Measurements from ENCODE around the gene PTBP1. TPM values are rescaled to one million over a fixed set of nuclear protein-coding genes. Genes with fewer than 3 reads are reported as not detected.

Gene PTBP1
- total and polyA plus RNA-seq, 2 of the 13 experiments (the other 11 are each of a cell fraction or from before 2014, with no cell fraction given) = 195 to 288 TPM

GRCh38 chr19:763869-764268, 33.4 kb upstream of the PTBP1 start:
- no peak overlapping the region for H3K9ac ChIP-seq (ENCODE audit: insufficient read depth, low read depth, low read length)
- no TSS peak for BruUV-seq (replicated peaks)
- ATAC-seq (no peak), DNase-seq (ENCODE audit: low spot score) (no peak), FAIRE-seq (no peak)
- no peak overlapping the region for H2AFZ ChIP-seq (ENCODE audit: low read length)
- POLR2A ChIA-PET = no interaction called here
- no peaks in the 10 kb centered on the region for H3K9me3 ChIP-seq (ENCODE audit: low read length)
- no peak for TF ChIP-seq NFE2 (CRISPR knock-in tag; IDR thresholded peaks at IDR 0.05)
- TF ChIP-seq ZSCAN22 (CRISPR knock-in tag; IDR thresholded peaks at IDR 0.05) = peak; percentile 95
- no peaks in the 10 kb centered on the region for H3K79me2 ChIP-seq (ENCODE audit: insufficient read depth, low read length)
- H4K20me1 ChIP-seq (ENCODE audit: insufficient read depth, low read length) = no peaks in the 10 kb centered on the region
- H3K4me1 ChIP-seq (ENCODE audit: insufficient read depth, low read length) = peaks cover 15% of the 10 kb centered on the region
- no peaks in the 10 kb centered on the region for H3K27me3 ChIP-seq (ENCODE audit: control insufficient read depth in 1 of 2, insufficient read depth in 2 of 2, low read length in 2 of 2)
- no peaks in the 10 kb centered on the region for H3K36me3 ChIP-seq (replicated peaks in 1 of 2; ENCODE audit: control insufficient read depth in 1 of 2, insufficient read depth in 2 of 2, low read length in 2 of 2)
- intact Hi-C loops (cut with micrococcal nuclease; ENCODE audit: unreplicated experiment) = no loop called here
- WGBS (ENCODE audit: low lambda C conversion rate) = 82% methylated on average over 6 of the region's 6 CpGs
- H3K4me3 ChIP-seq (replicated peaks in 1 of 3; ENCODE audit: insufficient read depth in 1 of 3, low read depth in 2 of 3, low read length in 3 of 3) = no peak overlapping the region
- CTCF ChIA-PET (ENCODE audit: low intra/inter-chr PET ratio, low total read pairs) = no interaction called here
- H3K27ac ChIP-seq (ENCODE audit: extremely low read length, insufficient read depth, low read length) = no peak overlapping the region
- in situ Hi-C loops (cut with HindIII; ENCODE audit: extremely low pct_ligation_motif_present, low pct_unique_long_range_greater_than_20kb) = loop anchor here (10.0 kb wide), 2 partner anchors 91 to 221 kb away; partner anchors contain the start of genes CFD, ELANE and WDR18
- no peak overlapping the region for H3K4me2 ChIP-seq (ENCODE audit: low read depth, low read length)

- no peak overlapping the region for H3K27ac ChIP-seq (ENCODE audit: extremely low read length, insufficient read depth, low read length)
- CTCF ChIA-PET (ENCODE audit: low intra/inter-chr PET ratio, low total read pairs) = no interaction called here
Measured at GRCh38 chr19:764301-764700, 33.0 kb upstream of the PTBP1 start.

More at GRCh38 chr19:764301-764700, 33.0 kb upstream of the PTBP1 start:
- H3K36me3 ChIP-seq (replicated peaks in 1 of 2; ENCODE audit: control insufficient read depth in 1 of 2, insufficient read depth in 2 of 2, low read length in 2 of 2) = no peaks in the 10 kb centered on the region
- no peaks in the 10 kb centered on the region for H3K79me2 ChIP-seq (ENCODE audit: insufficient read depth, low read length)
- TF ChIP-seq ZKSCAN8 (CRISPR knock-in tag; IDR thresholded peaks at IDR 0.05; ENCODE audit: borderline replicate concordance) (0 out of 2 replicates have a peak, but pooled peaks have one; percentile 64), CENPX (CRISPR knock-in tag; IDR thresholded peaks at IDR 0.05) (no peak)
- no peak for DNase-seq (ENCODE audit: low spot score)
- H2AFZ ChIP-seq (ENCODE audit: low read length) = no peak overlapping the region
- in situ Hi-C loops (cut with HindIII; ENCODE audit: extremely low pct_ligation_motif_present, low pct_unique_long_range_greater_than_20kb) = loop anchor here (10.0 kb wide), 2 partner anchors 90 to 220 kb away; partner anchors contain the start of genes CFD, ELANE and WDR18
- no peaks in the 10 kb centered on the region for H4K20me1 ChIP-seq (ENCODE audit: insufficient read depth, low read length)
- no peaks in the 10 kb centered on the region for H3K27me3 ChIP-seq (ENCODE audit: control insufficient read depth in 1 of 2, insufficient read depth in 2 of 2, low read length in 2 of 2)
- H3K9ac ChIP-seq (ENCODE audit: insufficient read depth, low read depth, low read length) = no peak overlapping the region
- no peak overlapping the region for H3K4me3 ChIP-seq (replicated peaks in 1 of 3; ENCODE audit: insufficient read depth in 1 of 3, low read depth in 2 of 3, low read length in 3 of 3)
- 92% methylated on average over 5 of the region's 12 CpGs for WGBS (ENCODE audit: low lambda C conversion rate)
- no peak for ATAC-seq
- BruUV-seq (replicated peaks) = no TSS peak
- FAIRE-seq = no peak
- no peaks in the 10 kb centered on the region for H3K9me3 ChIP-seq (ENCODE audit: low read length)
- intact Hi-C loops (cut with micrococcal nuclease; ENCODE audit: unreplicated experiment) = no loop called here
- H3K4me2 ChIP-seq (ENCODE audit: low read depth, low read length) = no peak overlapping the region
- peaks cover 17% of the 10 kb centered on the region for H3K4me1 ChIP-seq (ENCODE audit: insufficient read depth, low read length)
- POLR2A ChIA-PET = no interaction called here
